GM12865 (cell line): ENCODE data around the gene PRPF6.
A peak's percentile ranks its signal among the peaks of the same experiment; 100 is the strongest.

ENCODE experiments used
- DNase-seq: peaks from one replicate; pipeline ENCODE4 v3.0.0; 2010; ENCODE audit warnings: low read depth
- H3K4me3 ChIP-seq: 2 replicates; pipeline ENCODE4 v1.5.1; 2011; ENCODE audit warnings: mild to moderate bottlenecking, low read depth, low read length, control low read depth
- CTCF ChIP-seq: IDR thresholded peaks from 2 replicates; pipeline ENCODE4 v1.5.1; 2011; ENCODE audit warnings: low read length, control low read depth, low read depth, inconsistent platforms; ENCODE audit not compliant: insufficient read depth; ENCODE audit errors: missing control alignments

PRPF6 gene

GRCh38 chr20:64035066-64035932 is 54.4 kb downstream of the PRPF6 start:
- H3K4me3 ChIP-seq, result peak overlapping the region; percentile 9; the same call in 1 of the 2 replicates
- peak; percentile 73 for DNase-seq
- no peak for TF ChIP-seq CTCF

- no peak for TF ChIP-seq CTCF
- peak within 1 kb of the TSS; percentile 70 for H3K4me3 ChIP-seq
- no peak for DNase-seq
These were observed 55.0 kb downstream of the PRPF6 start, which contains the start of gene C20orf204 for GRCh38 chr20:64035933-64036345. Gene C20orf204 (plus strand): TSS chr20:64036182. CDS start chr20:64036324, 142 bp downstream.

DNA sequence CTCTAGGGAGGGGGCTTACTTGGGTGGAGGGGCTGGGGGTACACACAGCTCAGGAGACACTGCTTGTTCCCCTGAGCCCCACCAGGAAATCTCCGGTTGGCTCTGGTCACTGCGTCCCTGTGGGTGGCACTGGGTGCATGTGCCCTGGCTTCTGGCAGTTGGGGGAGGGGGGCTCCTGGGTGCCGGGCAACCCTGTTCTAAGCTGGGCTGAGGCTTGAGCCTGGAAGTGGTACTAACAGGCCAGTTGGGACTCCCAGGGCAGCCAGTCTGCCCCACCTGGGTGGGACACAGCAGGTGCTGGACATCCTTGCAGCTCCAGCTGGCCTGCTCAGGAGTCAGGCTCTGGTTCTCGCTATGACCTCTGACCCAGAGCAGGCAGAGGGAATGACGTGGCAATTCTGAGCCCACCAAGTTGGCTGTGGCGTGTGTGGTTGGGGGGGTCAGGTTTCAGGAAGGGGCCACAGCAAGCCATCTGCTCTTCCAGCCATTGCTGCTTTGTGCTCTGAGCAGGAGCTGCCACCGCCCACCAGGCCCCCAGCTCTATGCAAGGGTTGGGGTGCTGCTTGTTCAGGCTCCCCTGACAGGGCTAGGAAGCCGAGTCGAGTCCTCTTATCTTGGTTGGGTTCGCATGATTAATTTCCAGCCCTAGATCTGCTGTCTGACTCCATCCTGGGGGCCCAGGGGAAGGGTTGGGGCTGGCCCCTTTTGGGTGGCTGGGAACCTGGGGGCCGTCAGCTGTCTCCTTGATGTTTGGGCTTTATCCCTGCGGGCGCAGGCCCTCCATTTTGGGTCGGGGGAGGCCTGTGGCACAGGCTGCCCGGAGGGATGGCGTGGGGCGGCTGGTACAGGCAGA is 55.6 kb downstream of the PRPF6 start:
- TF ChIP-seq CTCF, result no peak
- H3K4me3 ChIP-seq, result peak overlapping the region; percentile 70
- peak; percentile 56 for DNase-seq

GRCh38 chr20:64037199-64037497 is 56.2 kb downstream of the PRPF6 start:
- no peak for TF ChIP-seq CTCF
- peak overlapping the region; percentile 70 for H3K4me3 ChIP-seq
- no peak for DNase-seq

- H3K4me3 ChIP-seq, result peak overlapping the region; percentile 70
- peak; percentile 80 for DNase-seq
- no peak for TF ChIP-seq CTCF
These were observed 56.7 kb downstream of the PRPF6 start for GRCh38 chr20:64037498-64038213.

DNA sequence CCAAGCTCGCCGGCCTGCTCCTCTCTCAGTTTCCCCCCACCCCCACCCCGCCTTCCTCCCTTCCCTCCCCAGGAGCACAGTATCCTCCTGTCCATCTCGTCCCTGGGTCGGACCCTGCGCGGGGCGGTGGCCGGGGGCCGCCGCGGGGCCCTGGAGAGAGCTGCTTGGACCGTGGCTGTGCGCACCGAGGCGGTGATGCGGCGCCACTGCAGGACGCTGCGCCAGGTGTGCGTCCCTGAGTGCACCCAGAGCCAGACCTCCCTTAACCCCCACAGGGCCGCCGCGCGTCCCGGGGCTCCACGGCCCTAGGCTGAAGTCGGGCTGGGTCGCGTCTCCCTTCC is 57.3 kb downstream of the PRPF6 start:
- H3K4me3 ChIP-seq, result peak overlapping the region; percentile 70
- peak; percentile 77 for DNase-seq
- no peak for TF ChIP-seq CTCF
